Adipocyte (in vitro differentiated cells): Measurements from ENCODE around the gene CDKN2C.

Experiments
- DNase-seq: peaks from one replicate; pipeline ENCODE4 v3.0.0-alpha.2; 2015; ENCODE audit warnings: low read depth
- H3K27me3 ChIP-seq: replicated peaks from 2 replicates; pipeline ENCODE4 v1.7.0; 2013; ENCODE audit warnings: mild to moderate bottlenecking, low read length, moderate library complexity; ENCODE audit not compliant: control insufficient read depth, insufficient read depth
- H3K36me3 ChIP-seq: 2 replicates; pipeline ENCODE4 v1.7.0; 2013; ENCODE audit warnings: low read length, mild to moderate bottlenecking, moderate library complexity; ENCODE audit not compliant: control insufficient read depth, insufficient read depth, severe bottlenecking
- H3K4me1 ChIP-seq: 2 replicates; pipeline ENCODE4 v1.7.0; 2013; ENCODE audit warnings: mild to moderate bottlenecking, low read length, moderate library complexity; ENCODE audit not compliant: control insufficient read depth, insufficient read depth
- H3K4me3 ChIP-seq: 2 replicates; pipeline ENCODE4 v1.7.0; 2013; ENCODE audit warnings: mild to moderate bottlenecking, low read length, moderate library complexity
- H3K9ac ChIP-seq: 2 replicates; pipeline ENCODE4 v1.7.0; 2013; ENCODE audit warnings: mild to moderate bottlenecking, low read length, moderate library complexity
- H3K9me3 ChIP-seq: 2 replicates; pipeline ENCODE4 v1.7.0; 2013; ENCODE audit warnings: mild to moderate bottlenecking, low read length, moderate library complexity; ENCODE audit not compliant: control insufficient read depth

The CDKN2C gene

GRCh38 chr1:50967416-50968157, 2.5 kb upstream of the CDKN2C start:
- H3K27me3 ChIP-seq = no peaks in the 10 kb centered on the region
- H3K36me3 ChIP-seq = no peaks in the 10 kb centered on the region
- peak overlapping the region; percentile 91 for H3K4me3 ChIP-seq
- H3K4me1 ChIP-seq = peaks cover 13% of the 10 kb centered on the region
- peak; percentile 74 for DNase-seq
- H3K9me3 ChIP-seq = no peaks in the 10 kb centered on the region
- H3K9ac ChIP-seq = peak overlapping the region; percentile 91

DNA sequence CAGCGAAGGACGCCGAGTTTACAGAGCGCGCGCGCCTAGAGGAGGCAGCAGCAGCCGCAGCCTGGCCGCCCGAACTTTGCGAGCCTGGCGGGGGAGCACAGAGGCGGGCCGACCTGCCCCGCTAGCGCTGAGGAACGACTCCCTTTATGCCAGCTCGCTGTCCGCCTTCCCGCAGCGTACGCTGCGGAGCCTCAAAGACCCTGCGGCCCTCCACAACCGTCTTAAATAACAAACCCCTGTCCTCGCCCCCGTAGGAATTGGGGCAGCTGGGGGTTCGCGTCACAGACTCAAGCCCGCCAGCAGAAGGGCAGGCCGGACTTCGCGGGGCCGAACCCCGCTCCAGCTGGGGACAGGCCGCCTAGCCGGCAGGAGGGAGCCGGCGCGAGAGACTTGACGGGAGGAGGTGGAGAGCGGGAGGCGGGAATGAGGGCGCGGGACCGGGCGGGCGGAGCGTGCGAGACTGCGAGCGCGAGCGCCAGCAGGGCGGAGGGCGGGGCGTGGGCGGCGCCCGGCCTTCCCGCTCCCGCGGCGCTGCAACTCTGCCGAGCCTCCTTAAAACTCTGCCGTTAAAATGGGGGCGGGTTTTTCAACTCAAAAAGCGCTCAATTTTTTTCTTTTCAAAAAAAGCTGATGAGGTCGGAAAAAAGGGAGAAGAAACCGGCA, 1.8 kb upstream of the CDKN2C start:
- no peaks in the 10 kb centered on the region for H3K27me3 ChIP-seq

GRCh38 chr1:50968821-50969610, 1.0 kb upstream of the CDKN2C start:
- H3K4me1 ChIP-seq = peaks cover 20% of the 10 kb centered on the region
- H3K9ac ChIP-seq = peak overlapping the region; percentile 91
- no peaks in the 10 kb centered on the region for H3K27me3 ChIP-seq
- DNase-seq = peak; percentile 73
- peak overlapping the region; percentile 91 for H3K4me3 ChIP-seq
- no peaks in the 10 kb centered on the region for H3K9me3 ChIP-seq
- no peaks in the 10 kb centered on the region for H3K36me3 ChIP-seq

More for the DNA sequence above, 1.8 kb upstream of the CDKN2C start:
- Histone ChIP-seq H3K4me3 (peak overlapping the region; percentile 91), H3K36me3 (no peaks in the 10 kb centered on the region), H3K4me1 (peaks cover 14% of the 10 kb centered on the region), H3K9ac (peak overlapping the region; percentile 91), H3K9me3 (no peaks in the 10 kb centered on the region)
- DNase-seq = peak; percentile 97

GRCh38 chr1:50970509-50970887, 453 bp downstream of the CDKN2C start:
- Histone ChIP-seq H3K36me3 (no peaks in the 10 kb centered on the region), H3K9ac (peak overlapping the region; percentile 91), H3K4me1 (peaks cover 30% of the 10 kb centered on the region), H3K27me3 (no peaks in the 10 kb centered on the region), H3K9me3 (no peaks in the 10 kb centered on the region), H3K4me3 (peak overlapping the region; percentile 91)
- no peak for DNase-seq

GRCh38 chr1:50970931-50971582, 1.0 kb downstream of the CDKN2C start:
- H3K9ac ChIP-seq = peak overlapping the region; percentile 91
- no peaks in the 10 kb centered on the region for H3K9me3 ChIP-seq
- DNase-seq = peak; percentile 53
- H3K36me3 ChIP-seq = no peaks in the 10 kb centered on the region
- no peaks in the 10 kb centered on the region for H3K27me3 ChIP-seq
- H3K4me1 ChIP-seq = peaks cover 33% of the 10 kb centered on the region
- peak overlapping the region; percentile 91 for H3K4me3 ChIP-seq

DNA sequence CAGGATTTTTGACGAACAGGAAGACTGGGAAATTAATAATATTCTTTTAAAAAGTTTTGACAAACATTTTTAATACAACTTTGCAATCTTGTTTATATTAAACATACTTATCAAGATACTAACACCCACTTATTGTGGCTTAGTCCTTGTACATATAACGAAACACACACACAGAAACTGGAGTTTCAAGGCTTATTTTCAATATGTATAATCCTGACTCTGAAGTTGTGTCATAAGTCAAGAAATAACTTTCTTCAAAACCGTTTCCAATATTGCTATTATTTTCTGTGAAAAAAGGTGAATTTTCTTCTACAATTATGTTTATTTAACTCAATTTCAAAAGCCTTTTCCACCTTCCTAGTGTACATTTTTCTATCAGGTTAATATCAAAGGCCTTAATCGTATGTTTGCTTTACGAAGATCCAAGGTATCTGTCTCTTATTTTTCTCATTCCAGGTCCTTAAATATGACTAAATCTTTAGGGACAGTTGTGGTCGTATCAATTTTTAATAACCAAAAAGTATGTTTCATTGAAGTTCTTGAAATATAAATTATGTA, 1.8 kb downstream of the CDKN2C start:
- no peaks in the 10 kb centered on the region for H3K27me3 ChIP-seq
- peak overlapping the region; percentile 91 for H3K9ac ChIP-seq
- peak overlapping the region; percentile 91 for H3K4me3 ChIP-seq
- peaks cover 33% of the 10 kb centered on the region for H3K4me1 ChIP-seq
- H3K9me3 ChIP-seq = no peaks in the 10 kb centered on the region
- peak; percentile 20 for DNase-seq
- H3K36me3 ChIP-seq = no peaks in the 10 kb centered on the region

GRCh38 chr1:50972766-50973165, 2.7 kb downstream of the CDKN2C start:
- H3K9me3 ChIP-seq = no peaks in the 10 kb centered on the region
- DNase-seq = peak; percentile 15
- no peaks in the 10 kb centered on the region for H3K36me3 ChIP-seq
- peaks cover 25% of the 10 kb centered on the region for H3K4me1 ChIP-seq
- H3K27me3 ChIP-seq = no peaks in the 10 kb centered on the region
- H3K4me3 ChIP-seq = peak overlapping the region; percentile 91
- peak overlapping the region; percentile 91 for H3K9ac ChIP-seq

GRCh38 chr1:50973255-50973654, 3.2 kb downstream of the CDKN2C start:
- no peaks in the 10 kb centered on the region for H3K27me3 ChIP-seq
- peak; percentile 15 for DNase-seq
- peak overlapping the region; percentile 91 for H3K9ac ChIP-seq
- H3K4me1 ChIP-seq = peaks cover 24% of the 10 kb centered on the region
- no peaks in the 10 kb centered on the region for H3K9me3 ChIP-seq
- H3K4me3 ChIP-seq = peak overlapping the region; percentile 91
- no peaks in the 10 kb centered on the region for H3K36me3 ChIP-seq

DNA sequence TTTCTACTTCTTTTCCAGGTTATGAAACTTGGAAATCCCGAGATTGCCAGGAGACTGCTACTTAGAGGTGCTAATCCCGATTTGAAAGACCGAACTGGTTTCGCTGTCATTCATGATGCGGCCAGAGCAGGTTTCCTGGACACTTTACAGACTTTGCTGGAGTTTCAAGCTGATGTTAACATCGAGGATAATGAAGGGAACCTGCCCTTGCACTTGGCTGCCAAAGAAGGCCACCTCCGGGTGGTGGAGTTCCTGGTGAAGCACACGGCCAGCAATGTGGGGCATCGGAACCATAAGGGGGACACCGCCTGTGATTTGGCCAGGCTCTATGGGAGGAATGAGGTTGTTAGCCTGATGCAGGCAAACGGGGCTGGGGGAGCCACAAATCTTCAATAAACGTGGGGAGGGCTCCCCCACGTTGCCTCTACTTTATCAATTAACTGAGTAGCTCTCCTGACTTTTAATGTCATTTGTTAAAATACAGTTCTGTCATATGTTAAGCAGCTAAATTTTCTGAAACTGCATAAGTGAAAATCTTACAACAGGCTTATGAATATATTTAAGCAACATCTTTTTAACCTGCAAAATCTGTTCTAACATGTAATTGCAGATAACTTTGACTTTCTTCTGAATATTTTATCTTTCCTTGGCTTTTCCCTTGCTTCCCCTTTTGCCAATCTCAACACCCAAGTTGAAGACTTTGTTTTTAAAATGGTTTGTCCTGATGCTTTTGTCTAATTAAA, 4.0 kb downstream of the CDKN2C start:
- H3K4me3 ChIP-seq = peak overlapping the region; percentile 91
- H3K27me3 ChIP-seq = no peaks in the 10 kb centered on the region

DNA sequence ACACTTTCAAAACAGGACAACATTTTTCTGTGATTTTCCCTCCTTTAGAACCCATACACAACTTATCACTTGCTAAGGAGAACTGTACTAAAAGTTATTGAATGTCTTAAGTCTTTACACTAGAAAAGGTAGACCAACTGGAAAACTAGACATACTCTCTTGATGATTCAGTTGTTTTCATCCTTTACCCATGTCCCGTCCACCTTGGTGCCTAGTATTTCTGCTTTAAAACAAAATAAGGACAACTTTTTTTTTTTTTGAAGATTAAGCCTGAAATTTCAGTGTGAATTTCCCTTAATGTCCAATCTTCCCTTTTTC, 4.5 kb downstream of the CDKN2C start:
- H3K9me3 ChIP-seq = no peaks in the 10 kb centered on the region

More for the DNA sequence above, 4.0 kb downstream of the CDKN2C start:
- peaks cover 24% of the 10 kb centered on the region for H3K4me1 ChIP-seq
- no peaks in the 10 kb centered on the region for H3K9me3 ChIP-seq
- no peaks in the 10 kb centered on the region for H3K36me3 ChIP-seq
- no peak for DNase-seq
- peak overlapping the region; percentile 91 for H3K9ac ChIP-seq

More for the DNA sequence above, 4.5 kb downstream of the CDKN2C start:
- Histone ChIP-seq H3K27me3 (no peaks in the 10 kb centered on the region), H3K36me3 (no peaks in the 10 kb centered on the region), H3K9ac (no peak overlapping the region), H3K4me1 (peaks cover 24% of the 10 kb centered on the region), H3K4me3 (no peak overlapping the region)
- no peak for DNase-seq
